Skeletal muscle satellite cell (primary cell): ENCODE data around the gene NHSL2.
"Not testable (repeated sequence)": the region's sequence is repeated elsewhere in the genome, so short reads cannot be mapped to it uniquely, and the experiment has no call there.

Source experiments
- H3K27me3 ChIP-seq: 2 replicates; pipeline ENCODE4 v1.7.0; 2013; ENCODE audit warnings: low read length; ENCODE audit not compliant: control insufficient read depth, insufficient read depth
- H3K36me3 ChIP-seq: 2 replicates; pipeline ENCODE4 v1.7.0; 2013; ENCODE audit warnings: mild to moderate bottlenecking, control low read depth, low read length; ENCODE audit not compliant: insufficient read depth
- H3K4me1 ChIP-seq: 2 replicates; pipeline ENCODE4 v1.7.0; 2013; ENCODE audit warnings: low read length; ENCODE audit not compliant: control insufficient read depth, insufficient read depth
- H3K4me2 ChIP-seq: 2 replicates; pipeline ENCODE4 v1.7.0; 2013; ENCODE audit warnings: mild to moderate bottlenecking, low read length
- H3K4me3 ChIP-seq: 2 replicates; pipeline ENCODE4 v1.7.0; 2013; ENCODE audit warnings: low read length
- H3K9ac ChIP-seq: 2 replicates; pipeline ENCODE4 v1.7.0; 2013; ENCODE audit warnings: mild to moderate bottlenecking, low read depth, low read length, moderate library complexity
- H3K9me3 ChIP-seq: replicated peaks from 2 replicates; pipeline ENCODE4 v1.7.0; 2013; ENCODE audit warnings: mild to moderate bottlenecking, control low read depth, low read length

NHSL2 gene

GRCh38 chrX:71953391-71953790, 42.7 kb downstream of the NHSL2 start:
- no peaks in the 10 kb centered on the region for H3K9me3 ChIP-seq
- no peak overlapping the region for H3K4me2 ChIP-seq
- no peak overlapping the region for H3K9ac ChIP-seq
- no peaks in the 10 kb centered on the region for H3K4me1 ChIP-seq
- peaks cover 61% of the 10 kb centered on the region for H3K27me3 ChIP-seq
- H3K4me3 ChIP-seq, result no peak overlapping the region
- H3K36me3 ChIP-seq, result no peaks in the 10 kb centered on the region

- Histone ChIP-seq H3K36me3 (no peaks in the 10 kb centered on the region), H3K4me1 (no peaks in the 10 kb centered on the region), H3K4me2 (no peak overlapping the region), H3K9me3 (no peaks in the 10 kb centered on the region), H3K9ac (no peak overlapping the region), H3K4me3 (no peak overlapping the region), H3K27me3 (peaks cover 61% of the 10 kb centered on the region)
These were observed 43.3 kb downstream of the NHSL2 start for GRCh38 chrX:71953946-71954345.

- Histone ChIP-seq H3K9me3 (no peaks in the 10 kb centered on the region), H3K4me1 (no peaks in the 10 kb centered on the region), H3K9ac (no peak overlapping the region), H3K36me3 (no peaks in the 10 kb centered on the region), H3K27me3 (peaks cover 57% of the 10 kb centered on the region), H3K4me2 (no peak overlapping the region), H3K4me3 (no peak overlapping the region)
These were observed 43.8 kb downstream of the NHSL2 start for GRCh38 chrX:71954458-71954857.

- Histone ChIP-seq H3K27me3 (peaks cover 46% of the 10 kb centered on the region), H3K9me3 (no peaks in the 10 kb centered on the region), H3K4me1 (no peaks in the 10 kb centered on the region), H3K36me3 (no peaks in the 10 kb centered on the region), H3K4me3 (no peak overlapping the region), H3K4me2 (no peak overlapping the region), H3K9ac (no peak overlapping the region)
These were observed 45.0 kb downstream of the NHSL2 start for GRCh38 chrX:71955530-71956120.

- H3K9ac ChIP-seq, result no peak overlapping the region
- H3K27me3 ChIP-seq, result peaks cover 28% of the 10 kb centered on the region
- H3K4me3 ChIP-seq, result no peak overlapping the region
- H3K36me3 ChIP-seq, result no peaks in the 10 kb centered on the region
- H3K4me2 ChIP-seq, result no peak overlapping the region
- H3K4me1 ChIP-seq, result no peaks in the 10 kb centered on the region
- no peaks in the 10 kb centered on the region for H3K9me3 ChIP-seq
These were observed 47.6 kb downstream of the NHSL2 start for GRCh38 chrX:71958281-71958675.

- not testable (repeated sequence) for H3K4me2 ChIP-seq, H3K36me3 ChIP-seq, H3K9ac ChIP-seq, H3K27me3 ChIP-seq, H3K9me3 ChIP-seq, H3K4me1 ChIP-seq, H3K4me3 ChIP-seq
These were observed 53.5 kb downstream of the NHSL2 start for GRCh38 chrX:71964184-71964583.

GRCh38 chrX:71974916-71975315, 64.3 kb downstream of the NHSL2 start:
- H3K4me3 ChIP-seq, result no peak overlapping the region
- H3K4me2 ChIP-seq, result no peak overlapping the region
- H3K4me1 ChIP-seq, result no peaks in the 10 kb centered on the region
- no peak overlapping the region for H3K9ac ChIP-seq
- H3K27me3 ChIP-seq, result peaks cover 45% of the 10 kb centered on the region
- H3K9me3 ChIP-seq, result no peaks in the 10 kb centered on the region
- no peaks in the 10 kb centered on the region for H3K36me3 ChIP-seq

GRCh38 chrX:71976753-71977152, 66.1 kb downstream of the NHSL2 start:
- Histone ChIP-seq H3K36me3 (no peaks in the 10 kb centered on the region), H3K4me3 (no peak overlapping the region), H3K4me1 (no peaks in the 10 kb centered on the region), H3K9me3 (no peaks in the 10 kb centered on the region), H3K27me3 (peaks cover 44% of the 10 kb centered on the region), H3K4me2 (no peak overlapping the region), H3K9ac (no peak overlapping the region)

GRCh38 chrX:71978164-71978563, 67.5 kb downstream of the NHSL2 start:
- Histone ChIP-seq H3K4me2 (no peak overlapping the region), H3K4me1 (no peaks in the 10 kb centered on the region), H3K9me3 (no peaks in the 10 kb centered on the region), H3K9ac (no peak overlapping the region), H3K4me3 (no peak overlapping the region), H3K36me3 (no peaks in the 10 kb centered on the region), H3K27me3 (peaks cover 46% of the 10 kb centered on the region)

GRCh38 chrX:71989768-71990426, 79.3 kb downstream of the NHSL2 start:
- Histone ChIP-seq H3K4me1 (no peaks in the 10 kb centered on the region), H3K9me3 (no peaks in the 10 kb centered on the region), H3K9ac (no peak overlapping the region), H3K36me3 (no peaks in the 10 kb centered on the region), H3K4me2 (no peak overlapping the region), H3K27me3 (peaks cover 53% of the 10 kb centered on the region), H3K4me3 (no peak overlapping the region)

GRCh38 chrX:71990518-71990917, 79.9 kb downstream of the NHSL2 start:
- Histone ChIP-seq H3K4me2 (no peak overlapping the region), H3K9ac (no peak overlapping the region), H3K9me3 (no peaks in the 10 kb centered on the region), H3K36me3 (no peaks in the 10 kb centered on the region), H3K27me3 (peaks cover 55% of the 10 kb centered on the region), H3K4me1 (no peaks in the 10 kb centered on the region), H3K4me3 (no peak overlapping the region)

- H3K36me3 ChIP-seq, result no peaks in the 10 kb centered on the region
- H3K9ac ChIP-seq, result no peak overlapping the region
- peaks cover 55% of the 10 kb centered on the region for H3K27me3 ChIP-seq
- no peaks in the 10 kb centered on the region for H3K9me3 ChIP-seq
- no peak overlapping the region for H3K4me3 ChIP-seq
- no peak overlapping the region for H3K4me2 ChIP-seq
- H3K4me1 ChIP-seq, result no peaks in the 10 kb centered on the region
These were observed 80.5 kb downstream of the NHSL2 start for GRCh38 chrX:71991164-71991563.
